Neural progenitor cell (in vitro differentiated cells): ENCODE results near the gene PPM1F. TPM values are rescaled to one million over a fixed set of nuclear protein-coding genes. Genes with fewer than 3 reads are reported as not detected.

Experiments used
- DNase-seq: peaks from one replicate; pipeline ENCODE4 v3.0.0-alpha.2; 2016; ENCODE audit warnings: low spot score
- H2AFZ ChIP-seq: fragments of 200-600 bp; sonication (generic); replicated peaks from 2 replicates; pipeline ENCODE4 v1.6.1; 2016; ENCODE audit warnings: antibody characterized with exemption
- H3F3A ChIP-seq: fragments of 200-600 bp; sonication (generic); 2 replicates; pipeline ENCODE4 v1.6.1; 2016; ENCODE audit warnings: antibody characterized with exemption, low read depth
- H3K27ac ChIP-seq: fragments of 200-600 bp; sonication (generic); 2 replicates; pipeline ENCODE4 v1.5.1; 2016; ENCODE audit warnings: mild to moderate bottlenecking
- H3K27me3 ChIP-seq: fragments of 200-600 bp; sonication (generic); 2 replicates; pipeline ENCODE4 v1.6.1; 2016; ENCODE audit warnings: mild to moderate bottlenecking, moderate library complexity
- H3K36me3 ChIP-seq: fragments of 200-600 bp; sonication (generic); 2 replicates; pipeline ENCODE4 v1.5.1; 2016
- H3K4me1 ChIP-seq: fragments of 200-600 bp; sonication (generic); 2 replicates; pipeline ENCODE4 v1.6.1; 2016; ENCODE audit warnings: mixed run types
- H3K4me2 ChIP-seq: fragments of 200-600 bp; sonication (generic); 2 replicates; pipeline ENCODE4 v1.6.1; 2016
- H3K4me3 ChIP-seq: fragments of 200-600 bp; sonication (generic); 2 replicates; pipeline ENCODE4 v1.5.1; 2016
- H3K79me2 ChIP-seq: fragments of 200-600 bp; sonication (generic); 2 replicates; pipeline ENCODE4 v1.6.1; 2016; ENCODE audit warnings: low read depth
- H3K9ac ChIP-seq: fragments of 200-600 bp; sonication (generic); 2 replicates; pipeline ENCODE4 v1.6.1; 2016
- H3K9me3 ChIP-seq: fragments of 200-600 bp; sonication (generic); 2 replicates; pipeline ENCODE4 v1.5.1; 2016; ENCODE audit warnings: low read depth
- H4K20me1 ChIP-seq: fragments of 200-600 bp; sonication (generic); 2 replicates; pipeline ENCODE4 v1.6.1; 2016; ENCODE audit warnings: low read depth
- H3K27ac Mint-ChIP-seq: 3 replicates; pipeline ENCODE4 v1.8.0; 2021; ENCODE audit warnings: mixed read lengths
- H3K27me3 Mint-ChIP-seq: 2 replicates; pipeline ENCODE4 v1.8.0; 2022; ENCODE audit warnings: low read depth, mild to moderate bottlenecking, inconsistent platforms, moderate library complexity, mixed read lengths; ENCODE audit not compliant: insufficient read depth
- H3K36me3 Mint-ChIP-seq: 3 replicates; pipeline ENCODE4 v1.8.0; 2021; ENCODE audit warnings: mixed read lengths
- H3K4me1 Mint-ChIP-seq: 3 replicates; pipeline ENCODE4 v1.8.0; 2021; ENCODE audit warnings: mixed read lengths
- H3K4me3 Mint-ChIP-seq: 3 replicates; pipeline ENCODE4 v1.8.0; 2021; ENCODE audit warnings: mild to moderate bottlenecking, moderate library complexity, mixed read lengths
- H3K9me3 Mint-ChIP-seq: 3 replicates; pipeline ENCODE4 v1.8.0; 2020; ENCODE audit warnings: mixed read lengths
- EZH2 ChIP-seq: fragments of 200-600 bp; sonication (generic); IDR thresholded peaks from 2 replicates; pipeline ENCODE4 v1.6.1; 2017; ENCODE audit warnings: antibody characterized with exemption, mild to moderate bottlenecking, moderate library complexity
- EZH2phosphoT487 ChIP-seq: fragments of 200-600 bp; sonication (generic); IDR thresholded peaks from 2 replicates; pipeline ENCODE4 v1.6.1; 2017; ENCODE audit warnings: antibody characterized with exemption
- total RNA-seq: library from RNA; depleted of rRNA; stranded (reverse); fragments of >200 nt; gene quantifications from 2 replicates; pipeline ENCODE4 v1.2.3, GENCODE V29; 2015; ENCODE audit warnings: low replicate concordance
- TF ChIP-seq, protein P1 (sequence below): fragments of 200-600 bp; sonication (generic); IDR thresholded peaks from 2 replicates; pipeline ENCODE4 v1.5.1; 2017; ENCODE audit warnings: antibody characterized with exemption, mild to moderate bottlenecking

The PPM1F gene
- total RNA-seq, 1 donor from 2014 or later: 18.0 TPM

- no peak overlapping the region for H3K4me2 ChIP-seq
- TF ChIP-seq EZH2phosphoT487 (no peak), EZH2 (no peak)
- TF ChIP-seq, protein P1, sequence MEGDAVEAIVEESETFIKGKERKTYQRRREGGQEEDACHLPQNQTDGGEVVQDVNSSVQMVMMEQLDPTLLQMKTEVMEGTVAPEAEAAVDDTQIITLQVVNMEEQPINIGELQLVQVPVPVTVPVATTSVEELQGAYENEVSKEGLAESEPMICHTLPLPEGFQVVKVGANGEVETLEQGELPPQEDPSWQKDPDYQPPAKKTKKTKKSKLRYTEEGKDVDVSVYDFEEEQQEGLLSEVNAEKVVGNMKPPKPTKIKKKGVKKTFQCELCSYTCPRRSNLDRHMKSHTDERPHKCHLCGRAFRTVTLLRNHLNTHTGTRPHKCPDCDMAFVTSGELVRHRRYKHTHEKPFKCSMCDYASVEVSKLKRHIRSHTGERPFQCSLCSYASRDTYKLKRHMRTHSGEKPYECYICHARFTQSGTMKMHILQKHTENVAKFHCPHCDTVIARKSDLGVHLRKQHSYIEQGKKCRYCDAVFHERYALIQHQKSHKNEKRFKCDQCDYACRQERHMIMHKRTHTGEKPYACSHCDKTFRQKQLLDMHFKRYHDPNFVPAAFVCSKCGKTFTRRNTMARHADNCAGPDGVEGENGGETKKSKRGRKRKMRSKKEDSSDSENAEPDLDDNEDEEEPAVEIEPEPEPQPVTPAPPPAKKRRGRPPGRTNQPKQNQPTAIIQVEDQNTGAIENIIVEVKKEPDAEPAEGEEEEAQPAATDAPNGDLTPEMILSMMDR: no peak
- H3F3A ChIP-seq: peaks cover 40% of the 10 kb centered on the region
- no peaks in the 10 kb centered on the region for H3K79me2 ChIP-seq
- no peak overlapping the region for H3K9ac ChIP-seq
- H3K9me3 Mint-ChIP-seq: no peaks in the 10 kb centered on the region
- no peak for DNase-seq
- H3K4me1 Mint-ChIP-seq: peaks cover 20% of the 10 kb centered on the region
- peaks cover 11% of the 10 kb centered on the region for H4K20me1 ChIP-seq
- H2AFZ ChIP-seq: no peak overlapping the region
- no peaks in the 10 kb centered on the region for H3K9me3 ChIP-seq
- no peak overlapping the region for H3K4me3 ChIP-seq
- H3K36me3 Mint-ChIP-seq: no peaks in the 10 kb centered on the region
- H3K27ac Mint-ChIP-seq: peak overlapping the region; percentile 25
- peaks cover 4% of the 10 kb centered on the region for H3K27me3 Mint-ChIP-seq
- no peaks in the 10 kb centered on the region for H3K36me3 ChIP-seq
- no peak overlapping the region for H3K4me3 Mint-ChIP-seq
- no peaks in the 10 kb centered on the region for H3K27me3 ChIP-seq
- no peak overlapping the region for H3K27ac ChIP-seq
- peaks cover 48% of the 10 kb centered on the region for H3K4me1 ChIP-seq
Measured at GRCh38 chr22:21917959-21918261, 34.7 kb downstream of the PPM1F start.

DNA sequence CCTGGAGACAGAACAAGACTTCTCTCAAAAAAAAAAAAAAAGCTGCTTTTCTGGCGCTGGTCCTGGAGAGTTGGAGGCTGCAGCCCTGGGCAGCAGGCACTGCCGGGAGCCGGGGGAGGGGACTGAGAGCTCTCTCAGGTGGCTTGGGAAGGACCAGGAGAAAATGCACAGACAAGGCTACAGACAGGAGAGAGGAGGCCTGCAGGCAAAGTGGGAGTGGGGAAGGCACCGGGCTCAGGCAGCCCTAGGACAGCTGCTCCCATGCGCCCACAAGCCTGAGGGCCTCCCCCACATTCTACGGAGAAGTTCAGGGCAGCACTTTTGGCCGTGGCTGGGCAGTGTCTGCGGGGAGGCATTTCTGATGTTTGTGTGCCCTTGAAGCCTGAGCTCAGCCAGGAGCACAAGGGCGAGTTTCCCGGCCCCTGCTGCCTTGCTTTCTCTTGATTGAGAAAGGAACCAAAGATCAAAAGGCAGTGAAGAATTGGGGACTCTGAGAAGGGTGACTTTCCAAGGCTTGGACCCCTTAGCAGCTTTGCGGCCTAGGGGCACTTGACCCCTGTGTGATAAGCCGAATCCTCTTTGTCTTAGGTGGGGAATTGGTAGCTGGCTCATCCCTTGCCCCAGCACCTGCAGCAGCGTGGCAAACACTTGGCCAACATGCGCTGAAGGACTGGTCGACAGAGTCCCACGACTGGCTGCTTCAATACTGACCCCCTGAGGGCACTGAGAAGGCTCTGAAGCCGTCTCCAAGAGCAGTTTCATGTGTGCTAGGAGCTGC lies 35.3 kb downstream of the PPM1F start:
- Mint-ChIP-seq H3K4me3 (no peak overlapping the region), H3K36me3 (no peaks in the 10 kb centered on the region)
- H3F3A ChIP-seq: peaks cover 37% of the 10 kb centered on the region

GRCh38 chr22:21916309-21916918 lies 36.2 kb downstream of the PPM1F start:
- no peaks in the 10 kb centered on the region for H3K36me3 Mint-ChIP-seq
- H3K27ac ChIP-seq: no peak overlapping the region
- no peak overlapping the region for H3K27ac Mint-ChIP-seq

More for the DNA sequence above, 35.3 kb downstream of the PPM1F start:
- Histone ChIP-seq H3K36me3 (no peaks in the 10 kb centered on the region), H3K4me3 (no peak overlapping the region), H3K27me3 (no peaks in the 10 kb centered on the region), H2AFZ (no peak overlapping the region), H3K4me1 (peaks cover 47% of the 10 kb centered on the region), H3K27ac (no peak overlapping the region), H3K9me3 (no peaks in the 10 kb centered on the region), H3K9ac (no peak overlapping the region), H3K4me2 (peak overlapping the region; percentile 5), H4K20me1 (peaks cover 11% of the 10 kb centered on the region), H3K79me2 (no peaks in the 10 kb centered on the region)
- no peaks in the 10 kb centered on the region for H3K9me3 Mint-ChIP-seq
- H3K27ac Mint-ChIP-seq: peak overlapping the region; percentile 66
- H3K27me3 Mint-ChIP-seq: peaks cover 4% of the 10 kb centered on the region
- TF ChIP-seq, protein P1: no peak
- no peak for TF ChIP-seq EZH2
- no peak for DNase-seq
- peaks cover 20% of the 10 kb centered on the region for H3K4me1 Mint-ChIP-seq

More at GRCh38 chr22:21916309-21916918, 36.2 kb downstream of the PPM1F start:
- Histone ChIP-seq H3K9ac (no peak overlapping the region), H3F3A (peaks cover 30% of the 10 kb centered on the region), H4K20me1 (peaks cover 11% of the 10 kb centered on the region), H3K4me2 (no peak overlapping the region), H3K4me1 (peaks cover 37% of the 10 kb centered on the region), H3K27me3 (no peaks in the 10 kb centered on the region), H3K9me3 (no peaks in the 10 kb centered on the region), H3K4me3 (no peak overlapping the region), H3K36me3 (no peaks in the 10 kb centered on the region), H3K79me2 (no peaks in the 10 kb centered on the region), H2AFZ (no peak overlapping the region)
- TF ChIP-seq, protein P1: no peak
- TF ChIP-seq EZH2 (no peak), EZH2phosphoT487 (no peak)
- Mint-ChIP-seq H3K9me3 (no peaks in the 10 kb centered on the region), H3K27me3 (peaks cover 4% of the 10 kb centered on the region), H3K4me1 (peaks cover 17% of the 10 kb centered on the region), H3K4me3 (peak overlapping the region; percentile 50)
- DNase-seq: no peak
